ENCODE data around the gene LUC7L3. TPM values are rescaled to one million over a fixed set of nuclear protein-coding genes. Genes with fewer than 3 reads are reported as not detected.

LUC7L3 gene
- total RNA-seq, 1 donor from 2014 or later = 108 TPM

DNA sequence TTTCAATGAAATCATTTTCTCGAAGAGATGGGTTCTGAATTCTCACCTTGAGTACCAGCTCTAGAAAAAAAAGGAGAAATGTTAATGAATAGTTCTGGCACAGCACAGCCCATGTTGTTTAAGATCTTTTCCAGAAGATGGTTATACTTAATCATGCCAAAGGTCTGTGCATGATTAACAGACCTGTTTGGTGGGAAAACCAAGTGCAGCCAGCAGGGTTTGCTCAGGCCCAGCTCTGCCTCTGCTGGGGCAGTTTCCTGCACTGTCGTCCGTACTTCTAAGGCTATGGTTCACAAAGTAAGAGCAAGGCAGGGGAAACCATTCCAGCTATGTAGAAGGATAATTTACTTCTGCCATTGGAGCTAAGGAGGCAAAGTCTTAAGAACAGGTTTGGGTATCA is 22.3 kb upstream of the LUC7L3 start:
- no peak overlapping the region for H3K4me3 ChIP-seq
- H3K27me3 ChIP-seq = no peaks in the 10 kb centered on the region
- no peak overlapping the region for H3K27ac ChIP-seq
- intact Hi-C loops (cut with DNase I) = no loop called here
- no peaks in the 10 kb centered on the region for H3K9me3 ChIP-seq
- peaks cover 8% of the 10 kb centered on the region for H3K4me1 ChIP-seq
- DNase-seq (ENCODE audit: extremely low spot score in 2 of 2) = no peak
- peaks cover 0 to 64% of the 10 kb centered on the region in 2 donors for H3K36me3 ChIP-seq
- TF ChIP-seq POLR2A (IDR thresholded peaks at IDR 0.05) (no peak), POLR2AphosphoS5 (IDR thresholded peaks at IDR 0.05; ENCODE audit: insufficient read depth in 1 of 2, low read depth in 1 of 2) (no peak)
- TF ChIP-seq, protein P1, sequence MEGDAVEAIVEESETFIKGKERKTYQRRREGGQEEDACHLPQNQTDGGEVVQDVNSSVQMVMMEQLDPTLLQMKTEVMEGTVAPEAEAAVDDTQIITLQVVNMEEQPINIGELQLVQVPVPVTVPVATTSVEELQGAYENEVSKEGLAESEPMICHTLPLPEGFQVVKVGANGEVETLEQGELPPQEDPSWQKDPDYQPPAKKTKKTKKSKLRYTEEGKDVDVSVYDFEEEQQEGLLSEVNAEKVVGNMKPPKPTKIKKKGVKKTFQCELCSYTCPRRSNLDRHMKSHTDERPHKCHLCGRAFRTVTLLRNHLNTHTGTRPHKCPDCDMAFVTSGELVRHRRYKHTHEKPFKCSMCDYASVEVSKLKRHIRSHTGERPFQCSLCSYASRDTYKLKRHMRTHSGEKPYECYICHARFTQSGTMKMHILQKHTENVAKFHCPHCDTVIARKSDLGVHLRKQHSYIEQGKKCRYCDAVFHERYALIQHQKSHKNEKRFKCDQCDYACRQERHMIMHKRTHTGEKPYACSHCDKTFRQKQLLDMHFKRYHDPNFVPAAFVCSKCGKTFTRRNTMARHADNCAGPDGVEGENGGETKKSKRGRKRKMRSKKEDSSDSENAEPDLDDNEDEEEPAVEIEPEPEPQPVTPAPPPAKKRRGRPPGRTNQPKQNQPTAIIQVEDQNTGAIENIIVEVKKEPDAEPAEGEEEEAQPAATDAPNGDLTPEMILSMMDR (IDR thresholded peaks at IDR 0.05) = no peak

DNA sequence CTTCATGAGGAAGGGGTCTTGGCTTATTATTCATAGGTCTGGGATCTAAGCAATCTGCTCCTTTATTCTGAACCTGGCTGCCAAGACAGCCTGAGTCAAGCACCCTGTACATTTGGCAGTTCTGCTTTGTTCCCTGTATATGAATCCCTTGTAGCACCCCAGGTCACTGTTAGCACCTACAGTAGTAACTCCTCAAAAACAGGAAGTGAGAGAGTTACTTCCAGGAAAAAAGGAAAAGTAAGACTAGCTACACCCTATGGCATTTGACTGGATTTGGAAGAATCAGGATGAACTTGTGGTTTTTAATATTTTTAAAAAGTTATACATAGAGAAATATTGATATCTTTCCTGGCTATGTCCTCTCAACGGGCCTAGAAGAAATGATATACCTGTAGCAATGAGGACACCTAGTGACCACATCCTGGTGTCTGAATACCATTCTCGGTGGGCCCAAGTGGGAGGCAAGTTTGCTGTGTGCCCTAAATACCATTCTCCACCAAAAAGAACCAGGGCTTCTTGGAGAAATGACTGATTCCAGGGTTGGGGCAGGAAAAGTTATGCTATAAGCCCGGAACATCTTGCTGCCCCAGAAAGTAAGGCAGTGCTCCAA is 21.6 kb upstream of the LUC7L3 start:
- Histone ChIP-seq H3K27me3 (no peaks in the 10 kb centered on the region), H3K27ac (no peak overlapping the region), H3K9me3 (no peaks in the 10 kb centered on the region), H3K36me3 (peaks cover 0 to 64% of the 10 kb centered on the region in 2 donors), H3K4me3 (no peak overlapping the region), H3K4me1 (peaks cover 11% of the 10 kb centered on the region)
- no peak for TF ChIP-seq POLR2AphosphoS5 (IDR thresholded peaks at IDR 0.05; ENCODE audit: insufficient read depth in 1 of 2, low read depth in 1 of 2)
- intact Hi-C loops (cut with DNase I) = no loop called here
- no peak for DNase-seq (ENCODE audit: extremely low spot score in 2 of 2)

DNA sequence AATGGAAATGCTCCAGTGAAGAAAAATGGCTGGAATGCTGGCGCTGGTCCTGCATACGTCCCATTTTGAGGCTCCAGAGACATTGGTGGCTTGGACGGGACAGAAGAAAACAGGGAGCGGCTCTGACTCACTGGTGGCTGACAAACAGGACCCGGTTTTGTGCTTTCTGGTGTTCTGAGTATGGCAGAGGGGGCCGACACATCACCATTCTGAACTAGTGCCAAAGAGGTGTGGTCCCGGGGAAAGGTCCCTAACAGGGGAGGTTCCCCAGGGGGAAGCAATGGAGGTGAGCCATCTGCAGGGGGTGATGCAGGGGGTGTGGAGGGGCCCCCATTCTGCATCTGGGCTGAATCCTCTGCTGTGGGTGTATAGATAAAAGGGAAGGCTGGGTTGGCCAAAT is 20.0 kb upstream of the LUC7L3 start:
- DNase-seq (ENCODE audit: extremely low spot score in 2 of 2) = no peak
- TF ChIP-seq, protein P1 (IDR thresholded peaks at IDR 0.05) = no peak
- TF ChIP-seq POLR2A (IDR thresholded peaks at IDR 0.05) (no peak), POLR2AphosphoS5 (IDR thresholded peaks at IDR 0.05; ENCODE audit: insufficient read depth in 1 of 2, low read depth in 1 of 2) (no peak)
- no peak overlapping the region for H3K27ac ChIP-seq
- H3K36me3 ChIP-seq = peaks cover 0 to 50% of the 10 kb centered on the region in 2 donors
- H3K9me3 ChIP-seq = no peaks in the 10 kb centered on the region
- intact Hi-C loops (cut with DNase I) = no loop called here
- H3K4me3 ChIP-seq = no peak overlapping the region
- peaks cover 25% of the 10 kb centered on the region for H3K4me1 ChIP-seq
- no peaks in the 10 kb centered on the region for H3K27me3 ChIP-seq

DNA sequence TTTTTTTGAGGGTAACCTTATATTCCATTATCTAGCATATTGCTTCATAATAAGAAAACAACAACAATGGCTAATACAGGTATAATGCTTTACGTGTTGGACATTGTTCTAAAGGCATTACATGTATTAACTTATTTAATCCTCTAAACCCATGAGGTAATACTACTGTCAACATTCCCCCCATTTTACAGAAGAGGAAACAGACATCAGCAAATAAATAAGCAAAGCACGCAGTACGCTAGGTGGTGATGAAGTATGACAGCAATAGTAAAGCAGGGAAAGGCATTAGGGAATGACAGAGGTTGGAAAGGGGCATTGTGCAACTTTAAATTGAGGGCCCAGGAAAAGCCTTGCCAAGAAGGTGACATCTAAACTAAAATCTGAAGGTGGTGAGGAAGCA is 16.2 kb upstream of the LUC7L3 start:
- DNase-seq (ENCODE audit: extremely low spot score in 2 of 2) = no peak
- Histone ChIP-seq H3K4me3 (no peak overlapping the region), H3K9me3 (no peaks in the 10 kb centered on the region), H3K4me1 (peaks cover 48% of the 10 kb centered on the region), H3K27ac (no peak overlapping the region), H3K27me3 (no peaks in the 10 kb centered on the region), H3K36me3 (peaks cover 0 to 20% of the 10 kb centered on the region in 2 donors)
- no peak for TF ChIP-seq POLR2A (IDR thresholded peaks at IDR 0.05)
- intact Hi-C loops (cut with DNase I) = no loop called here

DNA sequence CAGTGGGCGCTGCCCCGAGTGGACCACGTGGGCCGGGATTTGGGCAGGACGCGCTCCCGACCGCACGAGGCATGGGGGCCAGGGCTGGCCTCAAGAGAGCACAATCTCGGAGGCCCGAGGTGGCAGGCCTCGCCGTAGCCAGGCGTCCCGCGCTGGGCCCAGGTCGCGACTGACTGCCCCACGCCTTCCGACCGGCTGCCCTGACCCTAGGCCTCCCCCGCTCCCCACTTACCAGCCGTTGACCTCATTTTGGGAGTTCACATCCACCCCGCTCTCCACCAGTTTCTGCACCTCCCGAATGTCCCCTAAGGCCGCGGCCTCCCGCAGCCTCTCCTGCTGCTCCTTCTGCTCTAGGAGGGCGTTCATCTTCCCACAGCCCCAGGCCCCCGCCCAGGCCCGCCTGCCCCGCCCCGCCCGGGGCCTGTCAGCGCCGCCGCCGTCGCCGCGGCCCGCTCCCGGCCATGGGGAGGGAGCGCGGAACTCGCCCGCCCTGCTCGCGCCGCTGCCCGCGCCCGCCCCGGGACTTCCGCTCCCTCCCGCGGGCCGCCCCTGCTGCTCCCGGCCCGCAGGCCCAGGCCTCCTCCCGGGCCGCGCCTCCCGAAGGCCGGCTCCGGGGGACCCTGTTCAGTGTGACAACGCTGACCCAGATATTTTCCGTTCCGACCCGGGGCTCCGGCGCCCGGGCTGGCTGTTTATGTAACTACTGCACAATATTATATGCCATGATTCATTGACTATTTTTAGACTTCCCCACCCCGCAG is 11.9 kb upstream of the LUC7L3 start, which contains the start of gene ANKRD40:
Gene ANKRD40 (minus strand): TSS at position 626 of the 761 bp plus-strand sequence. CDS start 260 bp downstream, at position 366.
- intact Hi-C loops (cut with DNase I) = no loop called here
- Histone ChIP-seq H3K9me3 (no peaks in the 10 kb centered on the region), H3K4me1 (peaks cover 55% of the 10 kb centered on the region), H3K27me3 (no peaks in the 10 kb centered on the region), H3K27ac (peak within 1 kb of the TSS; percentile 90), H3K4me3 (peak within 1 kb of the TSS; percentile 71), H3K36me3 (no peaks in the 10 kb centered on the region)
- peak in 1 of 2 donors; percentile 91 for DNase-seq (ENCODE audit: extremely low spot score in 2 of 2)
- TF ChIP-seq POLR2AphosphoS5 (IDR thresholded peaks at IDR 0.05; ENCODE audit: insufficient read depth in 1 of 2, low read depth in 1 of 2) (peak; percentile 86 to 89), POLR2A (IDR thresholded peaks at IDR 0.05) (peak in 1 of 2 donors; percentile 67)
- TF ChIP-seq, protein P1 (IDR thresholded peaks at IDR 0.05) = no peak

Data from vagina (tissue), 2 donors.